ENCODE measurements around the gene EGFL6.

GRCh38 chrX:13666836-13667235 is 97.4 kb downstream of the EGFL6 start:
- TF ChIP-seq CTCF (optimal IDR thresholded peaks at IDR 0.05 in 1 of 3, IDR thresholded peaks at IDR 0.05 in 1 of 3, conservative IDR thresholded peaks at IDR 0.05 in 1 of 3; ENCODE audit: extremely low read depth in 1 of 3, insufficient read depth in 2 of 3, low read length in 3 of 3) (no peak), EZH2 (IDR thresholded peaks at IDR 0.05; ENCODE audit: low read length) (no peak)

Data from keratinocyte (primary cell).